SJCRH30 (cell line): ENCODE measurements around the gene SAMD4A. TPM values are rescaled to one million over a fixed set of nuclear protein-coding genes. Genes with fewer than 3 reads are reported as not detected.
A peak's percentile ranks its signal among the peaks of the same experiment; 100 is the strongest.

Experiments
- DNase-seq, 2 experiments: peaks; one replicate each; pipeline ENCODE4 v3.0.0-alpha.2; 2015 to 2020
- H3K27ac ChIP-seq: fragments of 250-450 bp; sonication (Bioruptor Pico); 2 replicates; pipeline ENCODE4 v1.5.1; 2020; ENCODE audit warnings: mild to moderate bottlenecking, moderate library complexity
- H3K27me3 ChIP-seq: fragments of 250-450 bp; sonication (Bioruptor Pico); 2 replicates; pipeline ENCODE4 v1.5.1; 2020; ENCODE audit warnings: mild to moderate bottlenecking, moderate library complexity
- H3K36me3 ChIP-seq: fragments of 250-450 bp; sonication (Bioruptor Pico); 2 replicates; pipeline ENCODE4 v1.5.1; 2020; ENCODE audit warnings: mild to moderate bottlenecking, moderate library complexity
- H3K4me1 ChIP-seq: fragments of 250-450 bp; sonication (Bioruptor Pico); 2 replicates; pipeline ENCODE4 v1.5.1; 2020; ENCODE audit warnings: mild to moderate bottlenecking, moderate library complexity
- H3K4me3 ChIP-seq: fragments of 250-450 bp; sonication (Bioruptor Pico); 2 replicates; pipeline ENCODE4 v1.5.1; 2020; ENCODE audit warnings: mild to moderate bottlenecking, moderate library complexity
- H3K9me3 ChIP-seq: fragments of 250-450 bp; sonication (Bioruptor Pico); replicated peaks from 2 replicates; pipeline ENCODE4 v1.5.1; 2020; ENCODE audit warnings: mild to moderate bottlenecking, moderate library complexity
- total RNA-seq: library from RNA; depleted of rRNA; stranded (reverse); fragments of >200 nt; shearing (Covaris generic); gene quantifications from 2 replicates; pipeline ENCODE4 v1.2.3, GENCODE V29; 2014

SAMD4A gene
- total RNA-seq, 1 experiment from 2014 or later = 12.1 TPM

- 0 out of 2 replicates have a peak, but pooled peaks cover 4% of the 10 kb centered on the region for H3K36me3 ChIP-seq
- no peak for DNase-seq
- H3K4me1 ChIP-seq = peaks cover 2% of the 10 kb centered on the region; the same call in 1 of the 2 replicates
- H3K4me3 ChIP-seq = no peak overlapping the region
- no peak overlapping the region for H3K27ac ChIP-seq
- H3K9me3 ChIP-seq = no peaks in the 10 kb centered on the region
- no peaks in the 10 kb centered on the region for H3K27me3 ChIP-seq
Observed at GRCh38 chr14:54709867-54710266, 142.9 kb downstream of the SAMD4A start.

- Histone ChIP-seq H3K4me3 (no peak overlapping the region), H3K36me3 (0 out of 2 replicates have a peak, but pooled peaks cover 4% of the 10 kb centered on the region), H3K27ac (no peak overlapping the region), H3K9me3 (no peaks in the 10 kb centered on the region), H3K4me1 (peaks cover 2% of the 10 kb centered on the region; the same call in 1 of the 2 replicates), H3K27me3 (no peaks in the 10 kb centered on the region)
- DNase-seq = no peak
Observed at GRCh38 chr14:54711312-54711711, 144.4 kb downstream of the SAMD4A start.

DNA sequence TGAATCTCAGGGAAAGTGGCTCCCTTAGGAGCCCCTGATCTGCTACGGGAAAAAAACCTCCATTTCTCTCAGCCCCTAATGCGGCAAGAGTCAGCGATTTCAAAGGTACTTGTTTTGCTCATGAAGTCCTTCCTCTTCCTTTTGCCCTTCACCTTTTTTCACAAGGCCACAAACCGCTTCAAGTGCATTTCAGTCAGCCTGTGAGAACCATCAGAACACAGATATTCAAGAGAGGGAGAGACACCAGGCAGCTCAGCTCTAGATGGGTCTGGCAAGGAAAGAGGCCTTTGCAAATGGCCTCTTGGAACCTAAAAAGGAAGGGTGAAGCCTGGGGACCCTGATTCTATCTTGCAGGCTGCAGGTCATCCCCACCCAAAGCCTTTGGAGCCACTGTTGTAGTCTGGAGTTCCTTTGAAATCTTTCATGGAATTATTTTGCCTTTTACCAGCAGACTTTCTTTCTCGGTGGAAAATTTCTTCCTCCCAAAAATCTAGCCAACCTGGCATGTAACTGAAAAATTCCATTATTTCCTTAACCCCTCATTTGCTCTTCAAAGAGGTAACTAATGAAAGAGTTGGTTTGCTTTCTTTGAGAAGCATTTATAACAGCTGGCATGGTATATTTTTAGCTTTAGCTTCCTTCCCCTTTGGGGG is 145.0 kb downstream of the SAMD4A start:
- H3K27me3 ChIP-seq = no peaks in the 10 kb centered on the region
- peaks cover 2% of the 10 kb centered on the region; the same call in 1 of the 2 replicates for H3K4me1 ChIP-seq
- no peak overlapping the region for H3K4me3 ChIP-seq
- 0 out of 2 replicates have a peak, but pooled peaks cover 4% of the 10 kb centered on the region for H3K36me3 ChIP-seq
- no peak for DNase-seq
- no peak overlapping the region for H3K27ac ChIP-seq
- no peaks in the 10 kb centered on the region for H3K9me3 ChIP-seq

- Histone ChIP-seq H3K4me1 (peaks cover 2% of the 10 kb centered on the region; the same call in 1 of the 2 replicates), H3K9me3 (no peaks in the 10 kb centered on the region), H3K4me3 (no peak overlapping the region), H3K36me3 (0 out of 2 replicates have a peak, but pooled peaks cover 4% of the 10 kb centered on the region), H3K27ac (no peak overlapping the region), H3K27me3 (no peaks in the 10 kb centered on the region)
- no peak for DNase-seq
Observed at GRCh38 chr14:54712465-54713200, 145.7 kb downstream of the SAMD4A start.

DNA sequence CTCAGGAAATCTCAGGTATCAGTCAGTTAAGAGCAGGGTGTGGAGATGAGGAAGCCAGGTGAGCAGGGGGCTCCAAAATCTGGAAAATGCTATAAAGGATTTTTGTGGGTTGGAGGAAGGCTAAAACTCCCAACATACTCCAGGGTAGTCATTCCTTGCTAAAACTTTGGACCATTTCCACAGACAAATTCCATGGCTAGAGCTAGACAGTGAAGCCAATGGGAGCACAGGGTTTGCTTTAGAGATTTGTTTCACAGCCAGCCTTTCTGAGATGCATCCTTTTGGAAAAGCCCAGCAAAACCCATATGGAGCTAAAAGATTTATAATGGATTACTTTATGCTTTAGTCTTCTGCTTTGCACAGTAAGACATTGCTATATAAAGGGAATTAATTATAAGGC is 146.5 kb downstream of the SAMD4A start:
- H3K4me3 ChIP-seq = no peak overlapping the region
- H3K9me3 ChIP-seq = no peaks in the 10 kb centered on the region
- no peaks in the 10 kb centered on the region for H3K27me3 ChIP-seq
- DNase-seq = no peak
- H3K4me1 ChIP-seq = peaks cover 2% of the 10 kb centered on the region; the same call in 1 of the 2 replicates
- H3K36me3 ChIP-seq = 0 out of 2 replicates have a peak, but pooled peaks cover 4% of the 10 kb centered on the region
- no peak overlapping the region for H3K27ac ChIP-seq

DNA sequence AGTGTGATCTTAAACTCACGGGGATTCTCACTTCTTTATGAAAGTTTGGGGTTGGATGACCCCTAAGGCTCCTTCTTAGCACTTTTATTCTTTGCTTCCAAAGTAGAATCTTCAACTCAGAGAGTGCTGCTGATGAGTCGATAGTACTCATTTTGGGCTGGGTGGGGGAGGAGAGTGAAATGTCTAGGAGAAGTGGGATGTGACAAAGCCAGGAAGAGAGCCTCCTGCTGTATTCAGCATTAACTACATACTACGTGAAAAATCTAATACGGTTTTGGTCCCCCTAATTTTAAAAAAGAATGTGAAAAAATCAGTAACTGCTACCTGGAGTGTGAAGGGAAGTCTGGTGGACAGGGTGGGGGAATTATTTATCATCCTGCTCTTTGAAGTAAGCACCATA is 148.3 kb downstream of the SAMD4A start:
- peaks cover 2% of the 10 kb centered on the region; the same call in 1 of the 2 replicates for H3K4me1 ChIP-seq
- H3K9me3 ChIP-seq = no peaks in the 10 kb centered on the region
- H3K4me3 ChIP-seq = no peak overlapping the region
- no peaks in the 10 kb centered on the region for H3K27me3 ChIP-seq
- no peak overlapping the region for H3K27ac ChIP-seq
- 0 out of 2 replicates have a peak, but pooled peaks cover under 1% of the 10 kb centered on the region for H3K36me3 ChIP-seq
- no peak for DNase-seq

GRCh38 chr14:54715811-54716210 is 148.9 kb downstream of the SAMD4A start:
- Histone ChIP-seq H3K36me3 (no peaks in the 10 kb centered on the region), H3K27me3 (no peaks in the 10 kb centered on the region), H3K27ac (no peak overlapping the region), H3K4me1 (peaks cover 2% of the 10 kb centered on the region; the same call in 1 of the 2 replicates), H3K4me3 (no peak overlapping the region), H3K9me3 (no peaks in the 10 kb centered on the region)
- no peak for DNase-seq

DNA sequence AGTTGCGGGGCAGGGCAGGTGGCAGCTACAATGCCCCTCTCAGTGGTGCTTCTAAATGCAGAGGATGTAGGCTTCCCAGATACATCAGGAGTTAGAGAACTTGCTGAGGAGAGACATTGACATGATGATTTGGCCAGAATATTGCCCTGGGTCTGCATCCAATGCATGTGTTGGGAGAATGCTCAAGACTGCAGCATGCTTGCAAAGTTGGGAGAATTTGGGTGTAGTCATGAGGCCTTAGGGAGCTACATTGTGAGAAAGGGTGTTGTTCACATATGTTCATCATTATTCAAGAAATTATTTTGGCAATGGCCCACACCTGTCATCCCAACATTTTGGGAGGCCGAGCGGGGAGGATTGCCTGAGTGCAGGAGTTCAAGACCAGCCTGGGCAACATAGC is 149.9 kb downstream of the SAMD4A start:
- Histone ChIP-seq H3K36me3 (no peaks in the 10 kb centered on the region), H3K27ac (no peak overlapping the region), H3K4me3 (no peak overlapping the region), H3K9me3 (no peaks in the 10 kb centered on the region), H3K27me3 (no peaks in the 10 kb centered on the region), H3K4me1 (peaks cover 2% of the 10 kb centered on the region; the same call in 1 of the 2 replicates)
- DNase-seq = no peak

DNA sequence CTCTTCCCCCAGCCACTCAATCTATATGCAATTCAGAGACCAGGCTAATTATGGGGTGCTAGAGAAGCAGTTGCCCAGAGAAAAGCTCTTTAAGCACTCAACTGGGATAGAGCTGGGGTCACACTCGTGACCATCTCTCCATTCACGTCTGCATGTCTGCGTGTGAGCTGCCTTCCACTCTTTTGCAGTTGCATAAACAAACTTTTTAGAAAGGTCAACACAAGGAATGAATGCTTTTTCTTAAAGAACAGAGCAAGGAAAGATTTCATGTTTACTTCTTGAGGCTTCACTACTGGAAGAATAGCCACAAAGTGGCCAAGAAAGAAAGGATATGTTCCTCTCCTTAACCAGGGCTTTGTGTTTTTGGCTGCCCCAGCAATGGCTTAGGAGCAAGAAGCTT is 151.1 kb downstream of the SAMD4A start:
- Histone ChIP-seq H3K36me3 (no peaks in the 10 kb centered on the region), H3K27ac (no peak overlapping the region), H3K4me3 (no peak overlapping the region), H3K27me3 (no peaks in the 10 kb centered on the region), H3K9me3 (no peaks in the 10 kb centered on the region), H3K4me1 (no peaks in the 10 kb centered on the region)
- no peak for DNase-seq

GRCh38 chr14:54719406-54719805 is 152.5 kb downstream of the SAMD4A start:
- DNase-seq = no peak
- no peaks in the 10 kb centered on the region for H3K27me3 ChIP-seq
- H3K4me3 ChIP-seq = no peak overlapping the region
- H3K4me1 ChIP-seq = no peaks in the 10 kb centered on the region
- no peaks in the 10 kb centered on the region for H3K9me3 ChIP-seq
- no peaks in the 10 kb centered on the region for H3K36me3 ChIP-seq
- no peak overlapping the region for H3K27ac ChIP-seq

DNA sequence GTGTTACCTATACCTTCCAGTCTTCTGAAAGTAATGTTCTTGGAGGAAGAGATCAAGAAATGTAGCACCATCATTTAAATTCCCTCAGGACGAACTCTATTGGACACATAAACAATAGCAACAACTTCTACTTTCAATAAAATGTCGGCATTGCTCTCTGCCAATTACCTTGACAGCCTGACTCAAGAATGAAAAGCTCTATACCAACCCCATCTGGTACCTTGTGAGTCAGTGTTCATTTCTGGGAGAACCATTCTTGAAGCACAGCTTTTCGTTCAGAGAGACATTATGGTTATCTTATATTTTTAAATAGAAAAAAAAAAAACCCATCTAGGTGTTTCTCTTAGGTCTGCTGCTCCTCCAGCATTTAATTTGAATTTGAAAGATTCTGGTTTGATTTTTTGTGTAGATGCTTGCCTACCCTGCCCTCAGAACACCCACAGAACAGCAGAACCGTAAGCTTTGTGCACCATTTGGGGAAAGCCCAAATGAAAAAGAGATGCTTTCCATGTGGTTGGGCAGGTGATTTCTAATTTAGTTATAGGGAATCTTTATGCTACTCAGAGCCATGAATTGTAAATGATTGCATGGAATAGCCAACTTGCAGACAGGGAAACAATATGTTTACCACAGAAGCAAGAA is 156.0 kb downstream of the SAMD4A start:
- Histone ChIP-seq H3K27me3 (no peaks in the 10 kb centered on the region), H3K4me3 (no peak overlapping the region), H3K36me3 (no peaks in the 10 kb centered on the region), H3K4me1 (no peaks in the 10 kb centered on the region), H3K27ac (no peak overlapping the region), H3K9me3 (no peaks in the 10 kb centered on the region)
- peak in 1 of 2 experiments; percentile 13 for DNase-seq

GRCh38 chr14:54724123-54724522 is 157.2 kb downstream of the SAMD4A start:
- no peaks in the 10 kb centered on the region for H3K36me3 ChIP-seq
- no peak overlapping the region for H3K27ac ChIP-seq
- no peak overlapping the region for H3K4me3 ChIP-seq
- H3K4me1 ChIP-seq = no peaks in the 10 kb centered on the region
- no peaks in the 10 kb centered on the region for H3K9me3 ChIP-seq
- no peak for DNase-seq
- no peaks in the 10 kb centered on the region for H3K27me3 ChIP-seq

DNA sequence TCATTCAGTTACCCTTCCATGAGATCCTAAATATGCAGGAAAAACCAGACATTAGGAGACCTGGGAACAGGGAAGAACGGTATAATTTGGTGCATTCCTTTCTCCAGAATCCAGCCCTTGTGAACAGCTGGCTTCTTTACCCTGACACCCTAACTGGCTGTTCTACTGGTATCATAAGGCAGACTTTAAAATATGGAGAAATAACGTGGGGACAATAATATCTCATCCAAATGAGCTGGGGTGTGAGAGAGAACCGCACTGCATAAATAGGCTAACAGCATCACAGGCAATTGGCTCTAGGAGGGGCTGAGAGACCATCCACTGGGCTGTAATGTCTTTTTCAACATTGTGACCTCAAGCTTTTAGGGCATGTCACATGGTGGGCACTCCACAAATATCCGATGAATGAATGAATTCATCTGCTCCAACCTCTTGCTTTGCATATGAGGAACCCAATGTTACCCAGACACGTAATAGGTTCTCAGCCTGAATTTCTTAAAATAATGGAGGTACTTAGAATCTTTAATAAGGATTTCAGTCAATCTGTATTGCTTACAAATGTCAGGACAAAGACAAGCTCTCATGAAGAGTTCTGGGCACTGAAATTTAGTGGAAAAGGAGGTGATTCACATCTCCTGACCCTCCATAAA is 157.9 kb downstream of the SAMD4A start:
- no peaks in the 10 kb centered on the region for H3K27me3 ChIP-seq
- no peaks in the 10 kb centered on the region for H3K9me3 ChIP-seq
- H3K27ac ChIP-seq = no peak overlapping the region
- H3K4me1 ChIP-seq = no peaks in the 10 kb centered on the region
- DNase-seq = no peak
- H3K36me3 ChIP-seq = no peaks in the 10 kb centered on the region
- no peak overlapping the region for H3K4me3 ChIP-seq

DNA sequence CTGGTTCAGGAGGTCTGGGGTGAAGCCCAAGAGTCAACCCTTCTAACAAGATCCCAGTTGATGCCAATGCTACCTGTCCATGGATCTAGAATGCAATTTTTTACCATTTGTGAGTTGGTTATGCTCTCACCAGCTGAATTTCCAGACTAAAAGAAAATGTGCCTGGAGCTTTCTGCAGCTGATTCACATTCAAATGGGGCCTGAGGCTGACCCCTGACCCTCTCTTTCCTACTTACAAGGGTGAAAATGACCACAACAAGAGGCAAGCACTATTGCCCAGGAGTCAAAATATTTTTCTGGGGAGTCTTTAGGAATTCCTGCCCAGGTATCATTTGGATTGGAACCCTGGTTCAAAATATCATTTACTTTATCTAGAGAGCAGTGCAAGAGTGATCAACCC is 159.1 kb downstream of the SAMD4A start:
- H3K9me3 ChIP-seq = no peaks in the 10 kb centered on the region
- H3K4me3 ChIP-seq = no peak overlapping the region
- no peak for DNase-seq
- no peaks in the 10 kb centered on the region for H3K27me3 ChIP-seq
- H3K36me3 ChIP-seq = no peaks in the 10 kb centered on the region
- no peaks in the 10 kb centered on the region for H3K4me1 ChIP-seq
- no peak overlapping the region for H3K27ac ChIP-seq
